CD14-positive monocyte (primary cell): ENCODE data around the gene SEMA4D. TPM values are rescaled to one million over a fixed set of nuclear protein-coding genes. Genes with fewer than 3 reads are reported as not detected.

Source experiments
- DNase-seq, 3 donors: peaks; one replicate each; pipeline ENCODE4 v3.0.0-alpha.2; 2011 to 2022
- H2AFZ ChIP-seq: 2 replicates; pipeline ENCODE4 v1.6.0; 2012; ENCODE audit warnings: mild to moderate bottlenecking, low read depth, low read length, inconsistent platforms; ENCODE audit not compliant: insufficient read depth, poor library complexity, severe bottlenecking
- H3K27ac ChIP-seq, 2 donors: 1 replicate in 1 of 2; 2 replicates in 1 of 2; pipeline ENCODE4 v1.5.1; 2012 to 2013; ENCODE audit warnings: low read length in 2 of 2, control low read depth in 1 of 2, inconsistent platforms in 1 of 2, low read depth in 1 of 2, mild to moderate bottlenecking in 1 of 2
- H3K27me3 ChIP-seq, 2 donors: one replicate each; pipeline versions ENCODE4 v1.6.0 to v1.6.1; 2011 to 2013; ENCODE audit warnings: low read length in 2 of 2; ENCODE audit not compliant: control insufficient read depth in 2 of 2, insufficient read depth in 2 of 2
- H3K36me3 ChIP-seq, 2 donors: replicated peaks in 1 of 2; 1 replicate in 1 of 2; 2 replicates in 1 of 2; pipeline versions ENCODE4 v1.5.1 to v1.6.1; 2012 to 2013; ENCODE audit warnings: low read length in 2 of 2, control low read depth in 1 of 2, inconsistent platforms in 1 of 2, mild to moderate bottlenecking in 1 of 2; ENCODE audit not compliant: insufficient read depth in 2 of 2, control insufficient read depth in 1 of 2
- H3K4me1 ChIP-seq, 2 donors: 1 replicate in 1 of 2; 2 replicates in 1 of 2; pipeline versions ENCODE4 v1.5.1 to v1.6.1; 2012 to 2013; ENCODE audit warnings: low read length in 2 of 2, control low read depth in 1 of 2, inconsistent platforms in 1 of 2, mild to moderate bottlenecking in 1 of 2, moderate library complexity in 1 of 2; ENCODE audit not compliant: insufficient read depth in 2 of 2, control insufficient read depth in 1 of 2
- H3K4me2 ChIP-seq: replicated peaks from 2 replicates; pipeline ENCODE3; 2012; ENCODE audit warnings: low read length, moderate library complexity, mild to moderate bottlenecking; ENCODE audit not compliant: poor library complexity, severe bottlenecking; ENCODE audit errors: extremely low read depth
- H3K4me3 ChIP-seq, 3 experiments: fragments of 200-600 bp in 1 of 3; sonication (generic) in 1 of 3; replicated peaks in 1 of 3; 1 replicate in 2 of 3; 2 replicates in 1 of 3; pipeline ENCODE4 v1.5.1; 2011 to 2013; ENCODE audit warnings: low read length in 3 of 3, mild to moderate bottlenecking in 3 of 3, control low read depth in 2 of 3, low read depth in 2 of 3, inconsistent platforms in 1 of 3, moderate library complexity in 1 of 3
- H3K79me2 ChIP-seq: 2 replicates; pipeline ENCODE4 v1.6.0; 2012; ENCODE audit warnings: mild to moderate bottlenecking, control low read depth, inconsistent platforms, low read length, moderate library complexity; ENCODE audit not compliant: insufficient read depth
- H3K9ac ChIP-seq: 2 replicates; pipeline ENCODE4 v1.6.0; 2017; ENCODE audit warnings: low read length, mild to moderate bottlenecking; ENCODE audit not compliant: insufficient read depth, poor library complexity, severe bottlenecking
- H3K9me3 ChIP-seq, 2 donors: replicated peaks in 1 of 2; 1 replicate in 1 of 2; 2 replicates in 1 of 2; pipeline versions ENCODE4 v1.5.1 to v1.6.1; 2012 to 2013; ENCODE audit warnings: low read length in 2 of 2, control low read depth in 1 of 2; ENCODE audit not compliant: control insufficient read depth in 1 of 2, insufficient read depth in 1 of 2
- H4K20me1 ChIP-seq: 2 replicates; pipeline ENCODE4 v1.6.0; 2012; ENCODE audit warnings: mild to moderate bottlenecking, low read length, control low read depth, moderate library complexity; ENCODE audit not compliant: insufficient read depth
- H3K27ac Mint-ChIP-seq, 7 donors: one replicate each; pipeline ENCODE4 v1.8.0; 2020; ENCODE audit warnings: mild to moderate bottlenecking in 7 of 7, mixed read lengths in 7 of 7, moderate library complexity in 6 of 7, inconsistent platforms in 2 of 7
- H3K27me3 Mint-ChIP-seq, 3 donors: one replicate each; pipeline ENCODE4 v1.8.0; 2021 to 2022; ENCODE audit warnings: low read depth in 3 of 3, mild to moderate bottlenecking in 3 of 3, mixed read lengths in 3 of 3, moderate library complexity in 3 of 3, inconsistent platforms in 1 of 3
- H3K36me3 Mint-ChIP-seq, 2 donors: one replicate each; pipeline ENCODE4 v1.8.0; 2020; ENCODE audit warnings: mixed read lengths in 2 of 2, inconsistent platforms in 1 of 2, mild to moderate bottlenecking in 1 of 2
- H3K4me1 Mint-ChIP-seq: one replicate; pipeline ENCODE4 v1.8.0; 2020; ENCODE audit warnings: mild to moderate bottlenecking, mixed read lengths
- H3K4me3 Mint-ChIP-seq, 2 donors: one replicate each; pipeline ENCODE4 v1.8.0; 2020; ENCODE audit warnings: mild to moderate bottlenecking in 2 of 2, mixed read lengths in 2 of 2, moderate library complexity in 1 of 2
- H3K9me3 Mint-ChIP-seq, 7 donors: one replicate each; pipeline ENCODE4 v1.8.0; 2020 to 2022; ENCODE audit warnings: mixed read lengths in 7 of 7, mild to moderate bottlenecking in 6 of 7, moderate library complexity in 6 of 7, inconsistent platforms in 2 of 7
- CTCF ChIP-seq: fragments of 200-600 bp; IDR thresholded peaks from one replicate; pipeline ENCODE4 v1.8.0; 2022; ENCODE audit warnings: antibody characterized with exemption, mild to moderate bottlenecking
- WGBS: methylation state at CpG from one replicate; pipeline ENCODE4 v1.1.5; 2013; ENCODE audit warnings: missing lambda C conversion rate; ENCODE audit not compliant: insufficient coverage; 5-methylcytosine and 5-hydroxymethylcytosine counted together
- intact Hi-C, 2 donors: fragments of 100-400 bp; cut with micrococcal nuclease; formaldehyde crosslinking; loops; one replicate each; pipeline versions ENCODE4 v1.15.0 to v1.15.1; 2023
- polyA plus RNA-seq, 3 donors: library from polyadenylated mRNA; depleted of rRNA in 1 of 3; unstranded in 2 of 3; stranded (reverse) in 1 of 3; fragments of 300-500 nt in 2 of 3; fragments of >200 nt in 1 of 3; fragmentation: Illumina TruSeq in 2 of 3; gene quantifications; 1 replicate in 2 of 3; 2 replicates in 1 of 3; pipeline ENCODE4 v1.2.3, GENCODE V29; 2012 to 2021

Gene SEMA4D
- polyA plus RNA-seq, 3 donors, result 28.2 to 117 (median 28.6) TPM

- Histone ChIP-seq H4K20me1 (peaks cover 19% of the 10 kb centered on the region), H3K4me3 (no peak overlapping the region), H3K9ac (no peak overlapping the region), H3K27me3 (no peaks in the 10 kb centered on the region), H3K4me1 (peaks cover 33 to 43% of the 10 kb centered on the region in 2 donors), H3K4me2 (no peak overlapping the region), H3K79me2 (peaks cover 17% of the 10 kb centered on the region), H2AFZ (no peak overlapping the region), H3K9me3 (no peaks in the 10 kb centered on the region), H3K27ac (no peak overlapping the region), H3K36me3 (peaks cover 78 to 83% of the 10 kb centered on the region in 2 donors)
- peaks cover 0 to 1% (median 0%) of the 10 kb centered on the region in 7 donors for H3K9me3 Mint-ChIP-seq
- H3K4me3 Mint-ChIP-seq, result no peak overlapping the region
- 94% methylated on average over 10 of the region's 11 CpGs for WGBS
- intact Hi-C loops, result no loop called here
- DNase-seq, result no peak
- no peak for TF ChIP-seq CTCF
- peak overlapping the region in 1 of 7 donors; percentile 45 for H3K27ac Mint-ChIP-seq
- H3K4me1 Mint-ChIP-seq, result peaks cover 46% of the 10 kb centered on the region
- H3K36me3 Mint-ChIP-seq, result peaks cover 85 to 90% of the 10 kb centered on the region in 2 donors
- H3K27me3 Mint-ChIP-seq, result peaks cover 0 to 6% (median 0%) of the 10 kb centered on the region in 3 donors
Observed at GRCh38 chr9:89395931-89396710, 101.8 kb downstream of the SEMA4D start.

- WGBS, result 97% methylated on average over 11 of the region's 12 CpGs
- peaks cover 98 to 100% of the 10 kb centered on the region in 2 donors for H3K36me3 Mint-ChIP-seq
Observed at GRCh38 chr9:89394412-89394811, 103.5 kb downstream of the SEMA4D start.

More at GRCh38 chr9:89394412-89394811, 103.5 kb downstream of the SEMA4D start:
- peaks cover 40% of the 10 kb centered on the region for H3K4me1 Mint-ChIP-seq
- no peak for DNase-seq
- Histone ChIP-seq H3K9ac (no peak overlapping the region), H3K27me3 (no peaks in the 10 kb centered on the region), H3K4me1 (peaks cover 20 to 37% of the 10 kb centered on the region in 2 donors), H3K9me3 (no peaks in the 10 kb centered on the region), H3K4me2 (no peak overlapping the region), H3K27ac (peak overlapping the region in 1 of 2 donors; percentile 7), H3K36me3 (peaks cover 95 to 100% of the 10 kb centered on the region in 2 donors), H4K20me1 (peaks cover 19% of the 10 kb centered on the region), H3K4me3 (no peak overlapping the region), H2AFZ (no peak overlapping the region), H3K79me2 (peaks cover 17% of the 10 kb centered on the region)
- H3K4me3 Mint-ChIP-seq, result no peak overlapping the region
- peaks cover 0 to 6% (median 0%) of the 10 kb centered on the region in 3 donors for H3K27me3 Mint-ChIP-seq
- peaks cover 0 to 2% (median 0%) of the 10 kb centered on the region in 7 donors for H3K9me3 Mint-ChIP-seq
- intact Hi-C loops, result no loop called here
- H3K27ac Mint-ChIP-seq, result peak overlapping the region in 1 of 7 donors; percentile 30
- TF ChIP-seq CTCF, result no peak
